ENCODE results near the gene PSMG4.

- no peak for TF ChIP-seq POLR2AphosphoS5 (IDR thresholded peaks at IDR 0.05; ENCODE audit: low read depth, low read length)
- TF ChIP-seq REST (IDR thresholded peaks at IDR 0.05; ENCODE audit: insufficient read depth in 1 of 2, low read depth in 2 of 2, low read length in 2 of 2): no peak
Measured at GRCh38 chr6:3232017-3232945, 26.5 kb upstream of the PSMG4 start.

Measured in PFSK-1 (cell line).